Measurements from ENCODE around the gene PEX14.
A peak's percentile ranks its signal among the peaks of the same experiment; 100 is the strongest.

PEX14 gene

GRCh38 chr1:10678852-10679251, 204.1 kb downstream of the PEX14 start:
- no peak for DNase-seq (ENCODE audit: low read depth, low spot score)

GRCh38 chr1:10679496-10680220, 204.9 kb downstream of the PEX14 start:
- peak; percentile 9 for DNase-seq (ENCODE audit: low read depth, low spot score)
